H54 (cell line): ENCODE data around the gene RACGAP1.
A peak's percentile ranks its signal among the peaks of the same experiment; 100 is the strongest.
"Not testable (repeated sequence)": the region's sequence is repeated elsewhere in the genome, so short reads cannot be mapped to it uniquely, and the experiment has no call there.

Experiments used
- DNase-seq: peaks from one replicate; pipeline ENCODE4 v3.0.0; 2011; ENCODE audit warnings: low spot score, mixed read lengths; ENCODE audit not compliant: insufficient read length
- FAIRE-seq: peaks from 3 replicates; lab custom pipeline; 2011; peaks lifted over from hg19 to GRCh38; lab: Jason Lieb, UNC
- POLR2A ChIP-seq: IDR thresholded peaks from 2 replicates; pipeline ENCODE4 v1.6.1; 2011; ENCODE audit warnings: low read depth, mild to moderate bottlenecking, low read length

The RACGAP1 gene

DNA sequence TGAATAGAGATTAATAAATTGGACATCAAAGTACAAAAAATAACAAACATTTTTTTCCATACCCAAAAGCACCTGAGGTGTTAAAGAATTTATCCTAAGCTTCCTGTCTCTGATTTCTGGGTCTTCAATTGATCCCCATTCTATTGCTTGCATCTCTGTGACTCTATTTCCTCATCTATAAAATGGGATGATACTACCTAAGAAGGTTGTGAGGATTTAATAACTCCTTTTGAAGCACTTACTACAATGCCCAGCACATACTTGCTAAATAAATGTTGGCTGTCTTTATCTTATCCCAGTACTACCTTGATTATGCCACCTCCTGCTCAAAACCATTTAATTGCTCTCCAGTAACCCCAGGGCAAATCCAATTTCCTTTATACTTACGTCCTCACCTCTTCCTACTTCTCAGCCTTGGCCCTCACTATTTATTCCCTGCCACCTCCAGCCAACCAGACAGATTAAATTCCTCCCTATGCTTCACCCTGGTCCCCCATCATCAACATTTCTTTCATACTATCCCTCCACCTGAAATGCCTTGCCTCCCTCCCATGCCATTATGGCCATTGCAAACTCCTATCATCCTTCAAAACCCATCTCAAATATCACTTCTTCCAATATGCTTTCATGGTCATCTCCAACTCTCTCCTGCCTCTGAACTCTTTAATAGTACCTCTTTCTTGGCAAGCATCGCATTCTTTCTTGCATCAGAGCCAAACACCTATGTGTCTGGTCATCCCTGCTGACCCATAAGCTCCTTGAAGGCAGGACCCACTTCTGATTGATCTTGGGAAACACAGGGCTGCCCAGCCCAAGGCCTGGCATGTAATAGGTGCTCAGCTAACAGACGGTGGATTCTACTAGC is 24.2 kb upstream of the RACGAP1 start:
- DNase-seq (no peak), FAIRE-seq (no peak)
- TF ChIP-seq POLR2A, result no peak

DNA sequence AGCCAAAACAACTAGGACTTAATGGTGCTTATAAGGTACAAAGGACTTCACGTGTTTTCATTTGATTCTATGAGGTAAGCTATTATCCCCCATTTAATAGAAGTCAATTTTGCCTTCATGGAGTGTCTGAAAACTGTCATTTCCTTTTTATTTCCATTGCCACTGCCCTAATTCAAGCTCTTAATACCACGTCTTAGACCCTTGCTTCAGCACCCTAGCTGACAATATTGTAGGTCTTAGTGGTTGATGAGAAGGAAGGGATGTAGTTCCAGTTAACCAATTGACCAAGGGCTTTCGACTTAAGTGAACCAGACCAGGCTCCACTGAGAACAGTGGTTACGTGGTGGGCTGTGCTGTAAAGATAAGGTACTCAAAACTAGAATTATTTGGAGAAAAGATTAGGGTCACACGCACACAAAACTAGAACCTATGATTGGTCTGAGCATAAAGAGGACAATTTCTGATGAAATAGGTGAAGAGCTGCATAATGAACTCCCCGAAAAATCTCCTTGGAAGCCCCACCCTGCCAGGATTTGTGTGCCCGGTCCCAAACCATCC is 22.5 kb upstream of the RACGAP1 start:
- no peak for DNase-seq
- TF ChIP-seq POLR2A, result no peak
- no peak for FAIRE-seq

DNA sequence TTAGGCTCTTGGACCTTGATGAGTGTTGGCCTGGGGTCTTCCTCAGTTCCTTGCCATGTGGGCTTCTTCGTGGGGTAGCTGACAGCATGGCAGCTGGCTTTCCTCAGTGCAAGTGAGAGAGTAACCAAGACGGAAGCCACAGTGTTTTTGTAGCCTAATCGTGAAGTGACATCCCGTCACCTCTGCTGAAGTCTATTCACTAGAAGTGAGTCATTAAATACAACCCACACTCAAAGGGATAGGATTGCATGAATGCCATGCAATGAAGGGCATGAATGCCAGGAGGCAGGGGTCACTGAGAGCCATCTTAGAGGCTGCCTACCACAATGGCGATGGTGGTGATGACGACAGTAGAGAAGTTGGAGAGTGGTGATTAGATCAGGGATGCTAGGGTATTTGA is 18.6 kb upstream of the RACGAP1 start:
- no peak for TF ChIP-seq POLR2A
- DNase-seq (no peak), FAIRE-seq (no peak)

DNA sequence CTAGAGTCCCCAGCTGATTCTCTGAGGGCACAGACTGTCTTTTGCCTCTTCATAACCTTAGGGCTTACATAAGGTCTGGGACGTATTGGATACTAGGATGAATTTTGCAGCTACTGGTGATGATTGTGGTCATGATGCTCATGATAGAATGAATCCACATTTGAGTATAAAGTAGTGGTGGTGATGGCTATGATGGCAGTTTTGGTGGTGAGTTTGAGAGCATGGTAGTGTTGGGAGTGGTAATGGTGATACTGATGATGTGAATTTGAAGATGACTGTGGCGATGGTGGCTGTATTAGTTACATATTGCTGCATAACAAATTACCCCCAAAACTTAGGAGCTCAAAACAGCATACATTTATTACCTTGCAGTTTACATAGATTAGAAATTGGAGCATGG is 18.0 kb upstream of the RACGAP1 start:
- DNase-seq (no peak), FAIRE-seq (no peak)
- TF ChIP-seq POLR2A, result no peak

DNA sequence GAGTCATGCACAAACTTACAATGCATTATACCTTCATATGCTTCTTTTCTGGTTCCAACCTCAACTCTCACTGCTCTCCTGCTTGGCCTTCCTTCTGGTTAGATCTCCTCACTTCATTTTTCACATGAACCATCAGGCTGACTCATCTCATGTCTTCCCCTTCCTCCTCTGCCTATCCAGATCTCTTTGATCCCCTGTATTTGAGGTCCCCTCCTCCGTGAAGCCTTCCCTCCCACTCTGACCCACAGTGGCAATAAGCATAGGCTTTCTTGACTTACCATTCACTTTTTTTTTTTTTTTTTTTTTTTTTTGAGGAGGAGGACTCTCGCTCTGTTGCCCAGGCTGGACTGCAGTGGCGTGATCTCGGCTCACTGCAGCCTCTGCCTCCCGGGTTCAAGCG is 17.4 kb upstream of the RACGAP1 start:
- DNase-seq (no peak), FAIRE-seq (no peak)
- no peak for TF ChIP-seq POLR2A

DNA sequence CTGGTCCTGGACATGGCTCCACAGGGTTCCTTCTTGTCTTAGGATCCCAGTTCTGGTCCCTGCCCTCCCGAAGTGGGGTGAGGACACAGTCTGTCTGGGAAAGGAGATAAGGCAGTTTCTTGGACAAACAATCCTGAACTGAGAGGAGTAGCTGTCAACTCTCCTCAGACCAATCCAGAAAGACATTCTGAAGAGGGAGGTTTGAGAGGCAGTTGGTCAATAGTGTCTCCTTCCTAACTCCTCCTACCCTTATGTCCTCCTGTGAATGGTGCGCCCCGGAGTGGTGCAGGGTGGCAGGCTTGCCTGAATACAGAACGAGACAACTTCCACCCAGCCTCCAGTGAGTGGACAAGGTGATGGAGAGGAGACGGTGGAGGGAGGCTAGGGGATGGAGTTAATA is 16.7 kb upstream of the RACGAP1 start:
- no peak for TF ChIP-seq POLR2A
- FAIRE-seq (no peak), DNase-seq (no peak)

DNA sequence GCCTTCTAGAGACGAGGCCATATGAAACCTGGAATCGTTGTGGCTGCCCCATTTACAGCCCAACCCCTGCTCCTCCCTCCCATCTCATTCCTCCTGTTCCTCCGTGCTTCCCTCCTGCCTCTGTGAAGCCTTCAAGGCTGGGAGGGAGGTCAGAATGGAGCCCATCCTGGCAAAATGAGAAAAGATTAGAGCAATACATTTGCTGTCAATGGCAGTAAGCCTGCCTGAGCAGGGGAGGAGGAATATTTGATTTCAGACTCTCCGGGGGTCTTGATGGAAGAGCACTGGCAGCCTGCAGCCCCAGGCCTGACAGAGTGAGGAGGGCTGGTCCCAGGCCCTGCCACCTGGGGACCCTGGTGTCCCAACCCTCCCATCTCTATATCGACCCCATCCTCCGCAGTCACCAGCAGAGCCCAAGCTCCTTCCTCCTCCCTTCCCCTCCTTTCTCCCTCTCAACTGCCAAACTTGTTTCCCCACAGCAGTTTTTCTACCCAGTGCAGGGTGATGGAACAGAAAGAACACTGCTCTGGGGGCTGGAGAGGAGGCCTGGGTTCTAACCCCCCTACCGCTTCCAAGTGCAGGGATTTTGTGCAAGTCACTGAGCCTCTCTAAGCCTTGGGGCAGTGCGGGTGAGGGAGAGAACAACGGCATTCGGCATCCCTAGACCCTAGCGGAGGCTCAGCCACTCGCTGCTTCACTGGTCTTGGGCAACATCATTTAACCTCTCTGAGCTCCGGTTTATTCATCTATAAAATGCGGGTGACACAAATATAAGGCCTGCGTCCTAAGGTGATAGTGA is 16.0 kb upstream of the RACGAP1 start:
- no peak for FAIRE-seq
- no peak for TF ChIP-seq POLR2A
- no peak for DNase-seq

DNA sequence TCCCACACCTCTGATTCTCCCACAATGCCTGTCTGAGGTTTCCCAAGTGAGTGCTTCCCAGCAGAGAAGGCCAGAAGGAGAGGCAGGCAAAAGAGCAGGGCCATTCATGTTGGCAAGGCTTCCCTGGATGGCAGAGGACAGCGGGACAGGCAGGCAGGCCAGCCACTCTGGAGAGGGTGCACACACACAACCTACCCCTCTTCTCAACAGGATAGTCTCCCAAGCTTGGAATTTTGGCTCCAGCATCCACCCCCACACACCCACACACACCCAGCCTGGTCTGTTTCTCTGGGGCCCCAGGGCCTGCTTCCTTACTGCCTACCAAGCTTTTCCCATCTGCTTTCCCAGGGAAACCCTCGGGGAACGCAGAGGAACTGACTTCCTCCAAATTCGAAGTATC is 15.4 kb upstream of the RACGAP1 start:
- no peak for FAIRE-seq

DNA sequence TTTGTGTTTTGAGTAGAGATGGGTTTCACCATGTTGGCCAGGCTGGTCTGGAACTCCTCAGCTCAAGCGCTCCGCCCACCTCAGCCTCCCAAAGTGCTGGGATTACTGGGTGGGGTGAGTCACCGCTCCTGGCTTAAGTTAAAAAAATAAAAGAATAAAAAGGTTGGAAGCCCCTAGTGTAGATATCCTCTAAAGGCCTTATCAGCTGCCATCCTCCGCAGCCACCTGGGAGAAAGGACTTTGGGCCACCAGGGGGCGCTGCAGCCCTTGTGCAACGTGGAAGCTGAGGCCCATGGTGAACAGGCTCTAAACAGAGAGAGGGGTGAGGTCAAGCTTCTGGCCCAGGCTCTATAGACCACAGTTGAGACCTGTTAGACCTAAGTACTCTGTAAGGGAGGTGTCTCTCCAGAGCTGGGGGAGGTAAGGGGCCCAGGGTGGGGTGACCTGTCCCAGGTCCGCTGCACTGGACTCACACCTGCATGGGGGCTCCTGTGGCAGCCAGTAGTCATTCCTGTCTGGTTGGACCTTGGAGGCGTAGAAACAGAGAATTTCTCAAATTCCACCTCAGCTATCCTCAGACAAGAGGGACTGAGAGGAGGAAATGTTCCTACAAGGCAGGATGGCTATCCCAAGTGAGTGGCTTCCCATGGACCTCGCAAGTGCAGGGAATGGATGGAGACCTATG is 14.0 kb upstream of the RACGAP1 start:
- FAIRE-seq, result no peak
- TF ChIP-seq POLR2A, result no peak
- peak; percentile 88 for DNase-seq

More for the DNA sequence above, 15.4 kb upstream of the RACGAP1 start:
- TF ChIP-seq POLR2A, result no peak
- DNase-seq, result no peak

DNA sequence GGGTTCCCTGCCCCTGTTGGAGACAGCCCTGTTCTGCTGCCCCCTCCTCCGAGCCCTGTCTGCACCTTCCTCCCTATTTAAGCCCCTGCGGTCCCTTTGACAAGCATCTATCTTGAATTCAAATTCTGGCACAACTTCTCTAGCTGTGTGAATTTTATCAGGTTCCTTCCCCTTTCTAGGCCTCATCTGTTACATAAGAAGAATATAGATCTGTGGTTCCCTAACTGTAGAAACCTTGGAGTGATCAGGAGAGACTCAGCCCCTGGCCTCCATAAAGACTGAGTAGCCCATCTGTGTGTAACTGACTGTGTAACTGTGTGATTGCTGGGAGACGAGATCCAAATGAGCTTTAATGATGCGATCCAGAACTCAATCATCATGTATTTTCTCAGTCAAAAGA is 13.0 kb upstream of the RACGAP1 start:
- no peak for TF ChIP-seq POLR2A
- no peak for FAIRE-seq
- no peak for DNase-seq

DNA sequence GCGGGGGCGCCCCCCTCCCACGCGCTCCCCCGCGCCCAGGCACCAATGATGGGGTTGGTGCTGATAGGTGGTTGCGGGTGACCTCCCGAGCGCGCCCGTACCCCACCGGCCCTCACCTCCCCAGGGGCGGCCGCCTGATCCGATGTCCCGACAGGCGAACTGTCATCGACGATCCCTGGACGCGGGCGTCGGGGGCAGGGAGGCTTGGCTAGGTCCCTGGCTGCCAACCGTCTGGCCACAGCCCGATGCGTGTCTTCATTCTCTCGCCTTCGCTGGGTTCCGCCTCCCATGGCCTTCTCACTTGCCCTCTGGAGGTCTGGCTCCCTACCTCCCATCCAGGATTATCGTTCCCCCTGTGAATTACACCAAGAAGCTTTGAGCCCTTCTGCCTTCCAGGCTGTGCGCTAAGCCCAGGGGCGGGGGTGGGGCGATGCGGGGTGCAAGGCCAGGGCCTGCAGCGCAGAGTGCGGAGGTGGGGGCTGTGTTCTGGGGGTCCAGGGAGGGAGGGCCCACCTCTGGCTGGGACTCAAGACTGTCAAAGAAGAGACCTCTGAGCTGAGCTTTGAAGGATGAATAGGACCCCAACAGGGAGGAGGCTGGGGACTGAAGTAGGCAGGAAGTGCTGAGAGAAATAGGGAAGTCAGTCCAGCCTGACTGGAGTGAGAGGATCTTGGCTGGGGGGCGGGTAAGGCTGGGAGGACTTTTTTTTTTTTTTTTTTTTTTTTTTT is 7.7 kb upstream of the RACGAP1 start:
- FAIRE-seq (no peak), DNase-seq (no peak)
- no peak for TF ChIP-seq POLR2A

DNA sequence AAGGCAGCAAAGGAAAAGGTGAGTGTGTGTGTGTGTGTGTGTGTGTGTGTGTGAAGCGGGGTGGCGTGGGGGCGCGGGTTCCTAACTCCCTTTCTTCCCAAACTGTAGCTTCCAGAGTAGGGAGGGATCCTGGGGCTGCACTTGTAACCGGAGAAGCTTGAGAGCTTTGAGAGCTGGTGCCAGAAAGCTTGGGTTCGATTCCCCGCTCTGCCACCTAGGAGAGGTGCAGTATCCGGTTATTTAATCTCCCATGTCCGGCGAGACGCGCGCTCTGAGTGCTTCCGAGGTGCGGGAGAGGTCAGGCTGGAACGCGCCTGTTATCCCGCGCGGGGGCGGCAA is 7.2 kb upstream of the RACGAP1 start:
- DNase-seq (no peak), FAIRE-seq (no peak)
- no peak for TF ChIP-seq POLR2A

DNA sequence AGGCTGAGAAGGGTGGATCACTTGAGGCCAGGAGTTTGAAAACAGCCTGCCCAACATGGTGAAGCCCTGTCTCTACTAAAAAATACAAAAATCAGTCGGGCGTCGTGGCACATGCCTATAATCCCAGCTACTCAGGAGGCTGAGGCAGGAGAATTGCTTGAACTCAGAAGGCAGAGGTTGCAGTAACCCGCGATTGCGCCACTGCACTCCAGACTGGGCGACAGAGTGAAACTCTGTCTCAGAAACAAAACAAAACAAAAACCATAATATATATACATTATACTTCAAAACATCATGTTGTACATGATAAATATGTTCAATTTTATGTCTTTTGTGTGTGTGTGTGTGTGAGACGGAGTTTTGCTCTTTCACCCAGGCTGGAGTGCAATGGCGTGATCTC is 5.2 kb upstream of the RACGAP1 start:
- not testable (repeated sequence) for DNase-seq, FAIRE-seq
